Hepatocyte (in vitro differentiated cells): ENCODE data around the gene CDKN2AIPNL. TPM values are rescaled to one million over a fixed set of nuclear protein-coding genes. Genes with fewer than 3 reads are reported as not detected.
A peak's percentile ranks its signal among the peaks of the same experiment; 100 is the strongest.

ENCODE experiments used
- DNase-seq: peaks from one replicate; pipeline ENCODE4 v3.0.0-alpha.2; 2016; ENCODE audit warnings: low spot score
- H2AFZ ChIP-seq: fragments of 200-600 bp; sonication (generic); 2 replicates; pipeline ENCODE4 v1.6.0; 2016; ENCODE audit warnings: antibody characterized with exemption, mild to moderate bottlenecking
- H3K27ac ChIP-seq: fragments of 200-600 bp; sonication (generic); 2 replicates; pipeline ENCODE4 v1.5.1; 2016; ENCODE audit warnings: mild to moderate bottlenecking
- H3K27me3 ChIP-seq: fragments of 200-600 bp; sonication (generic); 2 replicates; pipeline ENCODE4 v1.6.1; 2016
- H3K36me3 ChIP-seq: fragments of 200-600 bp; sonication (generic); replicated peaks from 2 replicates; pipeline ENCODE4 v1.5.1; 2016; ENCODE audit warnings: low read depth; ENCODE audit not compliant: insufficient read depth
- H3K4me1 ChIP-seq: fragments of 200-600 bp; sonication (generic); 2 replicates; pipeline ENCODE4 v1.5.1; 2016; ENCODE audit warnings: mild to moderate bottlenecking, moderate library complexity; ENCODE audit not compliant: insufficient read depth
- H3K4me2 ChIP-seq: fragments of 200-600 bp; sonication (generic); 2 replicates; pipeline ENCODE4 v1.6.0; 2016
- H3K4me3 ChIP-seq: fragments of 200-600 bp; sonication (generic); 2 replicates; pipeline ENCODE4 v1.5.1; 2016; ENCODE audit warnings: mild to moderate bottlenecking
- H3K79me2 ChIP-seq: fragments of 200-600 bp; sonication (generic); 2 replicates; pipeline ENCODE4 v1.6.0; 2017; ENCODE audit warnings: mild to moderate bottlenecking
- H3K9me2 ChIP-seq: fragments of 200-600 bp; sonication (generic); replicated peaks from 2 replicates; pipeline ENCODE4 v1.6.0; 2017; ENCODE audit warnings: mild to moderate bottlenecking; ENCODE audit not compliant: insufficient read depth
- H3K9me3 ChIP-seq: fragments of 200-600 bp; sonication (generic); 2 replicates; pipeline ENCODE4 v1.5.1; 2016; ENCODE audit warnings: low read depth, mild to moderate bottlenecking
- H4K20me1 ChIP-seq: fragments of 200-600 bp; sonication (generic); 2 replicates; pipeline ENCODE4 v1.6.0; 2016; ENCODE audit warnings: mild to moderate bottlenecking; ENCODE audit not compliant: insufficient read depth, poor library complexity, severe bottlenecking
- CTCF ChIP-seq: fragments of 200-600 bp; sonication (generic); IDR thresholded peaks from 2 replicates; pipeline ENCODE4 v1.5.1; 2016; ENCODE audit warnings: antibody characterized with exemption, mild to moderate bottlenecking; ENCODE audit not compliant: poor library complexity
- EZH2 ChIP-seq: fragments of 200-600 bp; sonication (generic); IDR thresholded peaks from 2 replicates; pipeline ENCODE4 v1.6.1; 2016; ENCODE audit warnings: antibody characterized with exemption, mild to moderate bottlenecking, borderline replicate concordance
- EZH2phosphoT487 ChIP-seq: fragments of 200-600 bp; sonication (generic); IDR thresholded peaks from one replicate; pipeline ENCODE4 v1.6.1; 2018; ENCODE audit warnings: antibody characterized with exemption, mild to moderate bottlenecking, low read depth, moderate library complexity; ENCODE audit not compliant: unreplicated experiment, severe bottlenecking
- WGBS: methylation state at CpG from one replicate; pipeline ENCODE4 v1.1.6; 2016; ENCODE audit warnings: low lambda C conversion rate; ENCODE audit errors: missing lambda C conversion rate; 5-methylcytosine and 5-hydroxymethylcytosine counted together
- polyA plus RNA-seq: library from polyadenylated mRNA; unstranded; fragments of >200 nt; fragmentation: Nextera tagmentation; extraction: Ambion mirVana; gene quantifications from 2 replicates; pipeline ENCODE4 v1.2.1, GENCODE V29; 2016
- total RNA-seq: library from RNA; depleted of rRNA; stranded (reverse); fragments of >200 nt; gene quantifications from 2 replicates; pipeline ENCODE4 v1.2.3, GENCODE V29; 2014

CDKN2AIPNL gene
- total and polyA plus RNA-seq, 2 experiments from 2014 or later, result 24.1 to 30.0 TPM

- H3K4me2 ChIP-seq, result no peak overlapping the region
- no peak overlapping the region for H3K4me3 ChIP-seq
- peak overlapping the region; percentile 40 for H3K27ac ChIP-seq
- no peaks in the 10 kb centered on the region for H3K4me1 ChIP-seq
- H3K36me3 ChIP-seq, result no peaks in the 10 kb centered on the region
- H3K27me3 ChIP-seq, result no peaks in the 10 kb centered on the region
- no peaks in the 10 kb centered on the region for H4K20me1 ChIP-seq
- DNase-seq, result peak; percentile 29
- H2AFZ ChIP-seq, result no peak overlapping the region
- H3K9me3 ChIP-seq, result no peaks in the 10 kb centered on the region
- 74% methylated on average over 5 of the region's 5 CpGs for WGBS
- TF ChIP-seq CTCF, result no peak
- TF ChIP-seq EZH2, result no peak
- no peak for TF ChIP-seq EZH2phosphoT487
- peaks cover 11% of the 10 kb centered on the region for H3K79me2 ChIP-seq
- H3K9me2 ChIP-seq, result no peaks in the 10 kb centered on the region
Measured at GRCh38 chr5:134403951-134404350, 7.7 kb downstream of the CDKN2AIPNL start.

GRCh38 chr5:134398609-134399155 lies 13.0 kb downstream of the CDKN2AIPNL start:
- H3K27ac ChIP-seq, result no peak overlapping the region
- no peaks in the 10 kb centered on the region for H4K20me1 ChIP-seq
- H3K27me3 ChIP-seq, result no peaks in the 10 kb centered on the region
- WGBS, result 91% methylated on average over 2 of the region's 2 CpGs
- no peak overlapping the region for H3K4me2 ChIP-seq
- DNase-seq, result no peak
- no peak overlapping the region for H2AFZ ChIP-seq
- no peaks in the 10 kb centered on the region for H3K4me1 ChIP-seq
- H3K79me2 ChIP-seq, result no peaks in the 10 kb centered on the region
- TF ChIP-seq EZH2 (no peak), CTCF (no peak), EZH2phosphoT487 (no peak)
- H3K9me2 ChIP-seq, result no peaks in the 10 kb centered on the region
- H3K36me3 ChIP-seq, result no peaks in the 10 kb centered on the region
- H3K9me3 ChIP-seq, result no peaks in the 10 kb centered on the region
- no peak overlapping the region for H3K4me3 ChIP-seq

GRCh38 chr5:134397196-134397595 lies 14.5 kb downstream of the CDKN2AIPNL start:
- Histone ChIP-seq H4K20me1 (no peaks in the 10 kb centered on the region), H3K79me2 (no peaks in the 10 kb centered on the region), H3K36me3 (no peaks in the 10 kb centered on the region), H3K4me2 (no peak overlapping the region), H3K4me1 (no peaks in the 10 kb centered on the region), H2AFZ (no peak overlapping the region), H3K9me2 (no peaks in the 10 kb centered on the region), H3K4me3 (no peak overlapping the region), H3K27me3 (no peaks in the 10 kb centered on the region), H3K27ac (peak overlapping the region; percentile 45), H3K9me3 (no peaks in the 10 kb centered on the region)
- TF ChIP-seq CTCF, result no peak
- TF ChIP-seq EZH2, result no peak
- no peak for TF ChIP-seq EZH2phosphoT487
- DNase-seq, result no peak
- 94% methylated on average over 2 of the region's 2 CpGs for WGBS

- no peaks in the 10 kb centered on the region for H3K36me3 ChIP-seq
- H3K4me3 ChIP-seq, result no peak overlapping the region
- TF ChIP-seq EZH2phosphoT487 (no peak), CTCF (no peak), EZH2 (no peak)
- no peaks in the 10 kb centered on the region for H3K9me2 ChIP-seq
- H4K20me1 ChIP-seq, result peaks cover 4% of the 10 kb centered on the region
- H3K27me3 ChIP-seq, result no peaks in the 10 kb centered on the region
- no peaks in the 10 kb centered on the region for H3K9me3 ChIP-seq
- no peak overlapping the region for H3K4me2 ChIP-seq
- peak; percentile 41 for DNase-seq
- no peak overlapping the region for H2AFZ ChIP-seq
- 81% methylated on average over 4 of the region's 4 CpGs for WGBS
- peak overlapping the region; percentile 45 for H3K27ac ChIP-seq
- no peaks in the 10 kb centered on the region for H3K79me2 ChIP-seq
- H3K4me1 ChIP-seq, result no peaks in the 10 kb centered on the region
Measured at GRCh38 chr5:134396274-134396673, 15.4 kb downstream of the CDKN2AIPNL start.
